PC-3 (cell line): ENCODE data around the gene LIG1. TPM values are rescaled to one million over a fixed set of nuclear protein-coding genes. Genes with fewer than 3 reads are reported as not detected.
A peak's percentile ranks its signal among the peaks of the same experiment; 100 is the strongest.
"Not testable (repeated sequence)": the region's sequence is repeated elsewhere in the genome, so short reads cannot be mapped to it uniquely, and the experiment has no call there.

Source experiments
- ATAC-seq: fragments of 200-7000 bp; cut with Tn5 transposase; 2 replicates; pipeline ENCODE4 v1.9.1; 2020; ENCODE audit warnings: mild to moderate bottlenecking, moderate library complexity
- BruUV-seq: library from RNA; stranded (reverse); fragments of 400-500 nt; replicated peaks from 2 replicates; lab custom pipeline; 2021; lab: Mats Ljungman, UMichigan
- CTCF ChIA-PET: fragments of 300-600 bp; sonication (Branson Sonifier 250); formaldehyde crosslinking; loops from one replicate; lab custom pipeline; 2022; ENCODE audit warnings: antibody characterized with exemption; lab: Charles Lee
- POLR2A ChIA-PET: fragments of 300-600 bp; sonication (Branson Sonifier 250); formaldehyde crosslinking; loops from one replicate; lab custom pipeline; 2022; ENCODE audit warnings: antibody characterized with exemption; ENCODE audit not compliant: unreplicated experiment; lab: Charles Lee
- DNase-seq: peaks from one replicate; pipeline ENCODE4 v3.0.0-alpha.2; 2015
- H2AFZ ChIP-seq: fragments of 300-600 bp; sonication (generic); 2 replicates; pipeline ENCODE4 v1.6.0; 2016; ENCODE audit warnings: antibody characterized with exemption, low read length
- H3F3A ChIP-seq: fragments of 300-600 bp; sonication (generic); one replicate; pipeline ENCODE4 v1.6.0; 2017; ENCODE audit warnings: antibody characterized with exemption, low read length, control low read depth, mild to moderate bottlenecking; ENCODE audit not compliant: unreplicated experiment
- H3K27ac ChIP-seq: fragments of 300-600 bp; sonication (generic); 2 replicates; pipeline ENCODE4 v1.5.1; 2016; ENCODE audit warnings: mild to moderate bottlenecking, low read length
- H3K27me3 ChIP-seq: fragments of 300-600 bp; sonication (generic); 2 replicates; pipeline ENCODE4 v1.6.1; 2016; ENCODE audit warnings: low read length, mixed read lengths
- H3K36me3 ChIP-seq: fragments of 300-600 bp; sonication (generic); 2 replicates; pipeline ENCODE4 v1.6.1; 2016; ENCODE audit warnings: low read depth, mixed run types, low read length, mixed read lengths
- H3K4me1 ChIP-seq: fragments of 300-600 bp; sonication (generic); 2 replicates; pipeline ENCODE4 v1.5.1; 2016; ENCODE audit warnings: low read length; ENCODE audit not compliant: insufficient read depth
- H3K4me2 ChIP-seq: fragments of 300-600 bp; sonication (generic); 2 replicates; pipeline ENCODE4 v1.6.0; 2016; ENCODE audit warnings: low read length
- H3K4me3 ChIP-seq: fragments of 300-600 bp; sonication (generic); 2 replicates; pipeline ENCODE4 v1.5.1; 2016; ENCODE audit warnings: mild to moderate bottlenecking, low read length, mixed read lengths
- H3K79me2 ChIP-seq: fragments of 300-600 bp; sonication (generic); 2 replicates; pipeline ENCODE4 v1.6.1; 2017; ENCODE audit warnings: low read length, mixed read lengths
- H3K9ac ChIP-seq: fragments of 300-600 bp; sonication (generic); 2 replicates; pipeline ENCODE4 v1.6.0; 2016; ENCODE audit warnings: mild to moderate bottlenecking, low read length
- H3K9me2 ChIP-seq: fragments of 300-600 bp; sonication (generic); replicated peaks from 2 replicates; pipeline ENCODE4 v1.6.1; 2016; ENCODE audit warnings: mixed run types, low read length, mixed read lengths
- H3K9me3 ChIP-seq: fragments of 300-600 bp; sonication (generic); 2 replicates; pipeline ENCODE4 v1.6.1; 2016; ENCODE audit warnings: low read length, mixed read lengths
- H4K20me1 ChIP-seq: fragments of 300-600 bp; sonication (generic); 2 replicates; pipeline ENCODE4 v1.6.1; 2016; ENCODE audit warnings: low read length, mixed read lengths
- EZH2 ChIP-seq: fragments of 300-600 bp; sonication (generic); IDR thresholded peaks from one replicate; pipeline ENCODE4 v1.6.1; 2017; ENCODE audit warnings: antibody characterized with exemption, mild to moderate bottlenecking, low read length; ENCODE audit not compliant: unreplicated experiment
- EZH2phosphoT487 ChIP-seq: fragments of 300-600 bp; sonication (generic); IDR thresholded peaks from 2 replicates; pipeline ENCODE4 v1.6.1; 2018; ENCODE audit warnings: mild to moderate bottlenecking, antibody characterized with exemption, low read length, borderline replicate concordance
- intact Hi-C: fragments of 100-400 bp; cut with micrococcal nuclease; formaldehyde crosslinking; loops from 2 replicates; pipeline ENCODE4 v1.9.0; 2023
- total RNA-seq: library from RNA; depleted of rRNA; stranded (reverse); fragments of >200 nt; gene quantifications from 2 replicates; pipeline ENCODE4 v1.2.3, GENCODE V29; 2014
- TF ChIP-seq, protein P1 (sequence below): fragments of 300-600 bp; sonication (generic); conservative IDR thresholded peaks from 2 replicates; pipeline ENCODE4 v1.5.1; 2017; ENCODE audit warnings: antibody characterized with exemption, low read depth, mild to moderate bottlenecking, low read length

The LIG1 gene
- total RNA-seq, 1 experiment from 2014 or later = 67.5 TPM

DNA sequence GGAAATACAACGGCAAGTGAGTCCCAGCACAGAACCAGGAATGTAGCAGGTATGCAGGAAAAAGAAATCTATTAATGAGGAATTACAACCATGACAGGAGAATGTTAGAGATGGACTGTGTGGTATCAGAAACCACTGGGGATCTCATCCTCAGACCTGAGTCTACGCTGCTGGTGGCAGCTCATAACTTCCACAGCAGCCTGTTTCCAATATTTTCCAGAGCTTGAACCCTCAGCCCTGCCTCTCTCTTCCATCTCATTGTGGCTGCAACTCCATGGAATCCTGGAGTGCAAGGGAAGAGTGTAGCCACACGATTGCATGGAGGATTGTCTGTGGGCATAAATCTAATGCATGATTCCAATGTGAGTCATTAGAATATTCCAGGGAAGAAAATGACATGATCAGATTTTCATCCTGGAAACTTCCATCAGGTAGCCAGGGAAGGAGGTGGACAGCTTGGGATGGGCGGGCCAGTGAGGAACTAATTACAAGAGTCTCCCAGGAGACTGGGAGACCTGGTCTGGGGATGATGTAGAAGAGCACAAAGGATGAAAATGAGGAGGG, 74.5 kb downstream of the LIG1 start:
- intact Hi-C loops = no loop called here
- no peaks in the 10 kb centered on the region for H3K79me2 ChIP-seq
- no peaks in the 10 kb centered on the region for H3K9me3 ChIP-seq
- no peak for DNase-seq
- H3K4me3 ChIP-seq = no peak overlapping the region
- POLR2A ChIA-PET = no interaction called here
- no peaks in the 10 kb centered on the region for H3K27me3 ChIP-seq
- no peaks in the 10 kb centered on the region for H4K20me1 ChIP-seq
- no peak overlapping the region for H3K9ac ChIP-seq
- no peak for ATAC-seq
- H3F3A ChIP-seq = no peaks in the 10 kb centered on the region
- no peak overlapping the region for H3K4me2 ChIP-seq
- no peaks in the 10 kb centered on the region for H3K9me2 ChIP-seq
- no peak overlapping the region for H2AFZ ChIP-seq
- BruUV-seq = no TSS peak
- no peaks in the 10 kb centered on the region for H3K36me3 ChIP-seq
- TF ChIP-seq EZH2 = no peak
- TF ChIP-seq, protein P1, sequence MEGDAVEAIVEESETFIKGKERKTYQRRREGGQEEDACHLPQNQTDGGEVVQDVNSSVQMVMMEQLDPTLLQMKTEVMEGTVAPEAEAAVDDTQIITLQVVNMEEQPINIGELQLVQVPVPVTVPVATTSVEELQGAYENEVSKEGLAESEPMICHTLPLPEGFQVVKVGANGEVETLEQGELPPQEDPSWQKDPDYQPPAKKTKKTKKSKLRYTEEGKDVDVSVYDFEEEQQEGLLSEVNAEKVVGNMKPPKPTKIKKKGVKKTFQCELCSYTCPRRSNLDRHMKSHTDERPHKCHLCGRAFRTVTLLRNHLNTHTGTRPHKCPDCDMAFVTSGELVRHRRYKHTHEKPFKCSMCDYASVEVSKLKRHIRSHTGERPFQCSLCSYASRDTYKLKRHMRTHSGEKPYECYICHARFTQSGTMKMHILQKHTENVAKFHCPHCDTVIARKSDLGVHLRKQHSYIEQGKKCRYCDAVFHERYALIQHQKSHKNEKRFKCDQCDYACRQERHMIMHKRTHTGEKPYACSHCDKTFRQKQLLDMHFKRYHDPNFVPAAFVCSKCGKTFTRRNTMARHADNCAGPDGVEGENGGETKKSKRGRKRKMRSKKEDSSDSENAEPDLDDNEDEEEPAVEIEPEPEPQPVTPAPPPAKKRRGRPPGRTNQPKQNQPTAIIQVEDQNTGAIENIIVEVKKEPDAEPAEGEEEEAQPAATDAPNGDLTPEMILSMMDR = no peak
- H3K4me1 ChIP-seq = no peaks in the 10 kb centered on the region
- CTCF ChIA-PET = no interaction called here
- H3K27ac ChIP-seq = no peak overlapping the region

DNA sequence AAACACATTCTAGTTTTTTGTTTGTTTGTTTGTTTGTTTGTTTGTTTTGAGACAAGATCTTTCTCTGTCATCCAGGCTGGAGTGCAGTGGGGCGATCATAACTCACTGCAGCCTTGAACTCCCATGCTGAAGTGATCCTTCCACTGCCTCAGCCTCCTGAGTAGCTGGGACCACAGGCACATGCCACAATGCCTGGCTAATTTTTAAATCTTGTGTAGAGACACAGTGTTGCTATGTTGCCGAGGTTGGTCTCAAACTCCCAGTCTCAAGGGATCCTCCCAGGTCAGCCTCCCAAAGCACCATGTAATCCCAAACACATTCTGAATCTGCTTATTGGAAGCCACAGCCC, 75.3 kb downstream of the LIG1 start:
- no peaks in the 10 kb centered on the region for H3F3A ChIP-seq
- no peaks in the 10 kb centered on the region for H3K9me3 ChIP-seq
- POLR2A ChIA-PET = no interaction called here
- no peak overlapping the region for H3K9ac ChIP-seq
- no peak overlapping the region for H3K4me2 ChIP-seq
- TF ChIP-seq EZH2phosphoT487 = no peak
- ATAC-seq (no peak), DNase-seq (no peak)
- CTCF ChIA-PET = no interaction called here
- H3K27me3 ChIP-seq = no peaks in the 10 kb centered on the region
- H3K4me1 ChIP-seq = no peaks in the 10 kb centered on the region
- no peaks in the 10 kb centered on the region for H4K20me1 ChIP-seq
- H3K4me3 ChIP-seq = no peak overlapping the region
- no peak overlapping the region for H3K27ac ChIP-seq
- no peaks in the 10 kb centered on the region for H3K79me2 ChIP-seq
- no peaks in the 10 kb centered on the region for H3K36me3 ChIP-seq
- H2AFZ ChIP-seq = no peak overlapping the region
- BruUV-seq = no TSS peak
- no peaks in the 10 kb centered on the region for H3K9me2 ChIP-seq
- intact Hi-C loops = no loop called here

DNA sequence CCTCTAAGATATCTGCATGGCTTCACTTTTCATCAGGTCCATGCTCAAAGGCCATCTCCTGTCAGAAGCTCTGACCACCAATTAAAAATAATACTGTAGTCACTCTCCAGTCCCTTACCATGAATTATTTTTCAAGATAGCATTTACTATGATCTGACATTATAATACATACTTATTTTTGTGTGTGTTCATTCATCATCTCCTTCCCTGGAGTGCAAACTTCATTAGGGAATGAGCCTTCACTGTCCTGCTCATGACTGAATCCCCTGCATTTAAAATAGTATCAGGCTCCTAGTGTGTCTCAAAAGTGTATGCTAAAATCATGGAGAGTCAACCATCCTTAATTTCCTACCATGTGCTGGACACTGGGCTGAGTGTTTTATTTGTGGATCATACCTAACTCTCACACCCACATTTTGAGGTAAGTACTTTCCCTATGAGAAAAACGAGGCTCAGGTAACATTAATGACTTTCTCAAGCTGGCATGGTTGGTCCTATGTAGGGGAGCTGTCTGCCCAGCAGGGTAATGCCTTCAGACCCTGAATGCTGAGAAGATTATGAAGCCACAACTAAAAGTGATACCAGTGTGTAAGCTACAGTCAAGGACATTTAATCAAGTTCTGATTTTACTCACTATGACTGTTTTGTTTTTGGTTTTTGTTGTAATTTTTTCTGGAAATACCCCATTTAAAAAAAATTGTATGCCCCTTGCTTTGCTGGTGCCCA, 75.9 kb downstream of the LIG1 start:
- no peaks in the 10 kb centered on the region for H3F3A ChIP-seq
- no peaks in the 10 kb centered on the region for H3K36me3 ChIP-seq
- no peak overlapping the region for H3K4me2 ChIP-seq
- H4K20me1 ChIP-seq = no peaks in the 10 kb centered on the region
- H3K4me3 ChIP-seq = no peak overlapping the region
- H3K9ac ChIP-seq = no peak overlapping the region
- H2AFZ ChIP-seq = no peak overlapping the region
- POLR2A ChIA-PET = no interaction called here
- no TSS peak for BruUV-seq
- H3K79me2 ChIP-seq = no peaks in the 10 kb centered on the region
- H3K27ac ChIP-seq = no peak overlapping the region
- H3K9me2 ChIP-seq = no peaks in the 10 kb centered on the region
- intact Hi-C loops = no loop called here
- no peak for TF ChIP-seq EZH2
- TF ChIP-seq, protein P1 = no peak
- TF ChIP-seq EZH2phosphoT487 = no peak
- no peaks in the 10 kb centered on the region for H3K4me1 ChIP-seq
- H3K9me3 ChIP-seq = no peaks in the 10 kb centered on the region
- ATAC-seq (no peak), DNase-seq (no peak)
- CTCF ChIA-PET = no interaction called here
- no peaks in the 10 kb centered on the region for H3K27me3 ChIP-seq

DNA sequence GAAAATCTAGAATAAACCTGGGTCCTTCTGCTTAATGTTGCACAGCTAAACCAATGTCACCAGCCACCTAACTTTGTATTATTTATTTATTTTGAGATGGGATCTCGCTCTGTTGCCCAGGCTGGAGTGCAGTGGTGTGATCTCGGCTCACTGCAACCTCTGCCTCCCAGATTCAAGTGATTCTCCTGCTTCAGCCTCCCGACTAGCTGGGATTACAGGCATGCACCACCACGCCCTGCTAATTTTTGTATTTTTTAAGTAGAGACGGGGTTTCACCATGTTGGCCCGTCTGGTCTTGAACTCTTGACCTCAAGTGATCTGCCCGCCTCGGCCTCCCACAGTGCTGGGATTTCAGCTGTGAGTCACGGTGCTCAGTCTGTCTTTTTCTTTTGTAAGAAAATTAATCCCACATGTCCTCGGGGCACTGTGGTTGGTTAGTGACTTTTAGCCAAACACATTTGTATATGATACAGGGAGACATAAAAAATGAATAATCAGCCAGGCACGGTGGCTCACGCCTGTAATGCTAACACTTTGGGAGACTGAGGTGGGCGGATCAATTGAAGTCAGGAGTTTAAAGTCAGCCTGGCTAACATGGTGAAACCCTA, 78.9 kb downstream of the LIG1 start:
- H3K9me3 ChIP-seq, H3K4me3 ChIP-seq, H4K20me1 ChIP-seq, H3K4me1 ChIP-seq, H3K27me3 ChIP-seq, H3K4me2 ChIP-seq, H3K9ac ChIP-seq, CTCF ChIA-PET, H3K27ac ChIP-seq, BruUV-seq, H2AFZ ChIP-seq, H3K79me2 ChIP-seq, POLR2A ChIA-PET, ATAC-seq, H3F3A ChIP-seq, H3K9me2 ChIP-seq, H3K36me3 ChIP-seq, intact Hi-C loops: not testable (repeated sequence)
- peak; percentile 35 for DNase-seq
